HL-60 (cell line): ENCODE measurements around the gene EEPD1.

Experiments used
- POLR2AphosphoS5 ChIP-seq: IDR thresholded peaks from 2 replicates; pipeline ENCODE4 v1.6.1; 2012; ENCODE audit warnings: low read depth
- TF ChIP-seq, protein P1 (sequence below): IDR thresholded peaks from one replicate; pipeline ENCODE4 v1.5.1; 2011; ENCODE audit warnings: low read length, control low read depth, inconsistent platforms; ENCODE audit not compliant: insufficient read depth

DNA sequence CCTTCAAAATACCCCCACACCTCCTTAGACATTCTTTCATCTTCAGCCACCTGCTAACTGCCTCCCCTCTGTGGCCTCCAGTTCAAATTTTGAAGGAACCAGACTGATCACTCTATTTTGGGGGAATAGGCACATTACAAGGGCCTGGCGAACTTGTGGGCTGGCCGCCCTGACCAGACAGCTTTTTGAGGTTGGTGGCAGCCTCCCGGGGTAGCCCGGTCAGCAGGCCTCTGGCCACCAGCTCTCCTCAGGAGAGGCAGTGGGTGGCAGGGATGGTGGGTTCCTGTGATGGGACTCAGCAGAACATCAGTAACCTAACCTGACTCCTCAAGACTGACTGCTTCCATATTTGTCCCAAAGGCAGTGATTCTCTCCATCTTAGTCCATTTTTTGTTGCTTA, 17.4 kb upstream of the EEPD1 start:
- TF ChIP-seq POLR2AphosphoS5: no peak
- TF ChIP-seq, protein P1, sequence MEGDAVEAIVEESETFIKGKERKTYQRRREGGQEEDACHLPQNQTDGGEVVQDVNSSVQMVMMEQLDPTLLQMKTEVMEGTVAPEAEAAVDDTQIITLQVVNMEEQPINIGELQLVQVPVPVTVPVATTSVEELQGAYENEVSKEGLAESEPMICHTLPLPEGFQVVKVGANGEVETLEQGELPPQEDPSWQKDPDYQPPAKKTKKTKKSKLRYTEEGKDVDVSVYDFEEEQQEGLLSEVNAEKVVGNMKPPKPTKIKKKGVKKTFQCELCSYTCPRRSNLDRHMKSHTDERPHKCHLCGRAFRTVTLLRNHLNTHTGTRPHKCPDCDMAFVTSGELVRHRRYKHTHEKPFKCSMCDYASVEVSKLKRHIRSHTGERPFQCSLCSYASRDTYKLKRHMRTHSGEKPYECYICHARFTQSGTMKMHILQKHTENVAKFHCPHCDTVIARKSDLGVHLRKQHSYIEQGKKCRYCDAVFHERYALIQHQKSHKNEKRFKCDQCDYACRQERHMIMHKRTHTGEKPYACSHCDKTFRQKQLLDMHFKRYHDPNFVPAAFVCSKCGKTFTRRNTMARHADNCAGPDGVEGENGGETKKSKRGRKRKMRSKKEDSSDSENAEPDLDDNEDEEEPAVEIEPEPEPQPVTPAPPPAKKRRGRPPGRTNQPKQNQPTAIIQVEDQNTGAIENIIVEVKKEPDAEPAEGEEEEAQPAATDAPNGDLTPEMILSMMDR: no peak
